ENCODE measurements around the gene ZBTB20.

ZBTB20 gene

DNA sequence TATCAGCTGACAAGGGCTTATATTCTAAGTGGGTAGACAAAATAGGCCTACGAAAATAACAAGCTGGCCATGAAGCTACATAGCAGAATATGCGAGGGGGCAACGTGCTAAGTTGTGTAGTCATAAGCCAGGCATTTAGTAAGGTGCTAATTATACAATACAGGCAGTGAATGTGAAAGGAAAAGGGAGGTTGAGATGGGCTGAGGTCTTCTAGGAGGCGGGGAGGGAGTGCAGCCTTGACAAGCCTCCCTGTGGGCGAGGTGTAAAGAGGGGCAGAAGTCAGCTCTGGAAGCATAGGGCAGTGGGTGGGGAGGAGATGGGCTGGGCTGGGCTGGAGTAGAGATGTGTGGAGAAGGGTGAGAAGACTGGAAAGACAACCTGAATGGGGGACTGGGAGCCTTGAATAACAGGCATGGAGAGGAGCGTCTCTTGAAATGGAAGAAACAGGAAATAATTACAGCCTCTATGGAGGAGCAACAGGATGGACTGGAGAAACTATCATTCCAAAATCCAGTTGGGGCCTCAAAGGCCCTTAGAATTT, 852.1 kb downstream of the ZBTB20 start:
- DNase-seq (ENCODE audit: low read depth in 2 of 2), result no peak

DNA sequence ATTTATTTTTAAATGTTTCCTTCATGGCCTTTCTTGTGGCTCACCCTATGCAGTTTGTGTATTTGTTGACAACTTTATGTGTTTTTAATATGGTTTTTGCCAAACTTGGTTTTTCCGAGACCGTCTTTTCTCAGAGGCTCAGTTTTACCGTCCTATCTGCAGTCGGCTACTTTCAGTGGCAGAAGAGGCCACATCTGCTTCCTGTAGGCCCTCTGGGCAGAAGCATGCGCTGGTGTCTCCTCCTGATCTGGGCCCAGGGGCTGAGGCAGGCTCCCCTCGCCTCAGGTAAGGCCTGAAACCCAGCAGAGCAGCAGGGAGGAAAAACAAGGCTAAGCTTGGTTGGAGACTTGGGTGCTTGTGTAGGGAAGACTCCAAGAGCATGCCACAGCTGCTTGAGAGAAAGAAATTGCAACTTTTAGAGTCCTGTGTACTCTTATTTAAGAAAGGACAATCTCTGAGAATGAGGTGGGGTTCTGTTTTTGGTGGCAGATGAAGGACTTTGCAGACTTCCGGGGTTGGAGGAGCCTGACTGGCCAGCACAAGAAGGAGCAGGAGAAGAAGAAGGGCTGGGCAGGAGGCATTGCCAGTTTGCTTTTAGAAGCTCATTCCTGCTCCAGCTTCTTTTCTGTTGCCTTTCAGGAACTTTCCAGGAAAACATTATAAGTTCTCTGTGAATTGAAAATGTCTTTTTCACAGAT, 853.1 kb downstream of the ZBTB20 start, which contains the start of gene TIGIT:
Gene TIGIT, plus strand, starts transcription at position 191 of the 698 bp plus-strand sequence. Its CDS starts 34 bp downstream, at position 225.
- no peak for DNase-seq (ENCODE audit: low read depth in 2 of 2)

DNA sequence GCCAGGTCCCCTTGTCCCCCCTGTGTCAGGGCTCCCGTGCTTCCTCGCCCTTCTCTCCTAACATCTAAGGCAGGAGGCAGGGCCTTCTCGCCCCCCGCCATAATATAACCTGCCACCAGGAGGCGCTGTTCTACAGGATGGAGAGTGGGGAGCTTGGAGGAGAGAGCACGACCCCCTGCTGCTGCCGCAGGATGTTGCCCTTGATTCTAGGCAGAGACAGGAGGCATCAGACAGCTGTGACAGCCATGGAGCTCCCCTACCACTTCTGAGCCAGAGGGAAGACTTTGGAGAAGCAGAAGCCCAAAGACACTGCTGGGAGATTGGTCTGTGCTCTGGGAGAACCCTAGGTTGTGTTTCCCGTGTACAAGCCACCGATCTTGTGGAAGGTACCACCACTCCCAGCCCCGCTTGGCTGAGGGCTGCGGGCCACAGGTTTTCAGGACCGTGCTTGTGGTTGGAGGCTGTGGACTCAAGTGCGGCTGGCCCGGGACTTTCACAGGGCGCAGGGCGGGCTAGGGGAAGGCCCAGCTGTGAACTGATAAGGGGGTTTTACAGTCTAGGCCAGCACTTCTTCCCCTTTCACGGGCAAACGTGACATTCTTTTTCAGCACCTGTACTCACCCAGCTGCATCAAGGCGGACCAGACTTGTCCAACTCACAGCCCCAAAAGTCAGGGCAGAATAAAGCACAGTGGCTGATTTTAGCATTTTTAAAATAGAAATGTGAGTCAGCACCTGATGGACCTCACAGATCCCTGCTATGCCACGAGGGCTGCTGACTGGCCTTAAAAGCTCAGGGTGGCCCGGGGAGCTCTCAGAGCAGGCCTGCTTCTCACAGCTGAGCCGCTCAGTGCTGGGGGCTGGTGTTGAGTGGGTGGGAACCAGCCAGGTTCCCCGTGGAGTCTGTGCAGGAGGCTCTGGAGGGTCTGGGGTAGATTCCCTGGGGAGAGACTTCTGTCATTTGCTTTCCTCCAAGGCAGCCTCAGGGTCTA, 855.9 kb downstream of the ZBTB20 start:
- peak; percentile 8 to 10 for DNase-seq (ENCODE audit: low read depth in 2 of 2)

GRCh38 chr3:114286266-114286665, 860.8 kb downstream of the ZBTB20 start:
- DNase-seq (ENCODE audit: low read depth in 2 of 2), result no peak

- DNase-seq (ENCODE audit: low read depth in 2 of 2), result no peak
Measured at GRCh38 chr3:114285648-114286230, 861.3 kb downstream of the ZBTB20 start.

DNA sequence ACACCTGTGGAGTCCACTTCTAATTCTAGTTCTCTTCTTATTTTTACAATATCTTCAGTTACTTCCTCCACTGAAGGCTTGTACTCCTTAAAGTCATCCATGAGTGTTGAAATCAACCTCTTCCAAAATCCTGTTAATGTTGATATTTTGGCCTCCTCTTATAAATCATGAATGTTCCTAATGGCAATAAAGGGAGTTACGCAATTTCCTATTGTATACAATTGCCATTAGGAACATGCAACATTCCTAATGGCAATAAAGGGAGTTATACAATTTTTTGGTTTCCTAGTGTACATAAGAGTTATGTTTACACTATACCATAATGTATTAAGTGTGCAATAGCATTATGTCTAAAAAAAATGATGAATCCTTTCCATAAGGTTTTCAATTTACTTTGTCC, 862.4 kb downstream of the ZBTB20 start:
- DNase-seq (ENCODE audit: low read depth in 2 of 2), result no peak
